Kidney epithelial cell (primary cell): ENCODE data around the gene PEX11B. TPM values are rescaled to one million over a fixed set of nuclear protein-coding genes. Genes with fewer than 3 reads are reported as not detected.

Experiments used
- DNase-seq: peaks from one replicate; pipeline ENCODE4 v3.0.0-alpha.2; 2010; ENCODE audit warnings: low read depth
- H3K27me3 ChIP-seq: 2 replicates; pipeline ENCODE4 v1.6.0; 2011; ENCODE audit warnings: low read length; ENCODE audit not compliant: control insufficient read depth, insufficient read depth
- H3K36me3 ChIP-seq: 2 replicates; pipeline ENCODE4 v1.5.1; 2011; ENCODE audit warnings: low read length; ENCODE audit not compliant: control insufficient read depth, insufficient read depth
- H3K4me3 ChIP-seq: 2 replicates; pipeline ENCODE4 v1.5.1; 2011; ENCODE audit warnings: low read depth, mild to moderate bottlenecking, control low read depth, low read length
- total RNA-seq: library from RNA; depleted of rRNA; stranded (reverse); fragments of >200 nt; gene quantifications from 2 replicates; pipeline ENCODE4 v1.2.3, GENCODE V29; 2015
- TF ChIP-seq, protein P1 (sequence below): IDR thresholded peaks from 2 replicates; pipeline ENCODE4 v1.5.1; 2011; ENCODE audit warnings: mild to moderate bottlenecking, moderate library complexity, low read length, control low read depth, inconsistent platforms; ENCODE audit not compliant: insufficient read depth, poor library complexity, severe bottlenecking

PEX11B gene
- total RNA-seq, 1 donor from 2014 or later = 31.2 TPM

DNA sequence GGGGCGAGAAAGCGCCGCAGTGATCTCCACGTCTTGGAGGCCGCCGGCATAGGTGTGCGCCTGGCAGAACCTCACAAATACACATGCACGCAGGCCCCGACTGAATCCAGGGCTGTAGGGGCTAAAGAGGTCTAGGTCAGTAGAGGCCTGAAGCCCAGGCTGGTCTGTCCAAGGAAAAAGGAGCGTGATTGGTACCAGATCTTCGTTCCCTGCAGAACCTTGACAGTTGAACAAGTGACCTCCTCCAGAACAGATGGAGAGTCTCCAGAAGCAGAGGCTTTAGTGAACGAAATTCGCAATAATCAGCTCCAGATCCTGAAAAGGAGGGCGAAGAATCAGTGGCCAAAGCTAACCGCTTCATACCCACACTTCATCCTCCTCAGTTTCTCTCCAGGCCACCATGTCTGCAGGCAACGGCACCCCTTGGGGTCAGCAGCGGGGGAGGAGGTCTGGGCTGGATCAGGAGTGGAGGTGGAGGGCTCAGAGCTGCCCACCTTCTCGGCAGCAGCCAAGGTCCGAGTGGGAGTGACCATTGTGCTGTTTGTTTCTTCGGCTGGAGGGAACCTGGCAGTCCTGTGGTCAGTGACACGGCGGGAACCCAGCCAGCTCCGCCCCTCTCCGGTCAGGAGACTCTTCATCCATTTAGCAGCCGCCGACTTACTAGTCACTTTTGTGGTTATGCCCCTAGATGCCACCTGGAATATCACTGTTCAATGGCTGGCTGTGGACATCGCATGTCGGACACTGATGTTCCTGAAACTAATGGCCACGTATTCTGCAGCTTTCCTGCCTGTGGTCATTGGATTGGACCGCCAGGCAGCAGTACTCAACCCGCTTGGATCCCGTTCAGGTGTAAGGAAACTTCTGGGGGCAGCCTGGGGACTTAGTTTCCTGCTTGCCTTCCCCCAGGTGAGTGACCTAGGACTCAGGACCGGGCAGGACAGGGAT, 749 bp upstream of the PEX11B start:
- H3K4me3 ChIP-seq = peak overlapping the region; percentile 80

GRCh38 chr1:145917595-145917994, 922 bp downstream of the PEX11B start:
- Histone ChIP-seq H3K27me3 (no peaks in the 10 kb centered on the region), H3K4me3 (peak overlapping the region; percentile 80), H3K36me3 (no peaks in the 10 kb centered on the region)
- TF ChIP-seq, protein P1, sequence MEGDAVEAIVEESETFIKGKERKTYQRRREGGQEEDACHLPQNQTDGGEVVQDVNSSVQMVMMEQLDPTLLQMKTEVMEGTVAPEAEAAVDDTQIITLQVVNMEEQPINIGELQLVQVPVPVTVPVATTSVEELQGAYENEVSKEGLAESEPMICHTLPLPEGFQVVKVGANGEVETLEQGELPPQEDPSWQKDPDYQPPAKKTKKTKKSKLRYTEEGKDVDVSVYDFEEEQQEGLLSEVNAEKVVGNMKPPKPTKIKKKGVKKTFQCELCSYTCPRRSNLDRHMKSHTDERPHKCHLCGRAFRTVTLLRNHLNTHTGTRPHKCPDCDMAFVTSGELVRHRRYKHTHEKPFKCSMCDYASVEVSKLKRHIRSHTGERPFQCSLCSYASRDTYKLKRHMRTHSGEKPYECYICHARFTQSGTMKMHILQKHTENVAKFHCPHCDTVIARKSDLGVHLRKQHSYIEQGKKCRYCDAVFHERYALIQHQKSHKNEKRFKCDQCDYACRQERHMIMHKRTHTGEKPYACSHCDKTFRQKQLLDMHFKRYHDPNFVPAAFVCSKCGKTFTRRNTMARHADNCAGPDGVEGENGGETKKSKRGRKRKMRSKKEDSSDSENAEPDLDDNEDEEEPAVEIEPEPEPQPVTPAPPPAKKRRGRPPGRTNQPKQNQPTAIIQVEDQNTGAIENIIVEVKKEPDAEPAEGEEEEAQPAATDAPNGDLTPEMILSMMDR = no peak
- no peak for DNase-seq

More for the DNA sequence above, 749 bp upstream of the PEX11B start:
- no peaks in the 10 kb centered on the region for H3K27me3 ChIP-seq
- peak; percentile 25 for DNase-seq
- TF ChIP-seq, protein P1 = no peak
- H3K36me3 ChIP-seq = no peaks in the 10 kb centered on the region

GRCh38 chr1:145916745-145917144, 1.8 kb downstream of the PEX11B start:
- TF ChIP-seq, protein P1 = no peak
- H3K36me3 ChIP-seq = no peaks in the 10 kb centered on the region
- no peak overlapping the region for H3K4me3 ChIP-seq
- no peaks in the 10 kb centered on the region for H3K27me3 ChIP-seq
- DNase-seq = peak; percentile 10

GRCh38 chr1:145912128-145912641, 6.3 kb downstream of the PEX11B start:
- DNase-seq = no peak
- no peak overlapping the region for H3K4me3 ChIP-seq
- H3K27me3 ChIP-seq = no peaks in the 10 kb centered on the region
- H3K36me3 ChIP-seq = no peaks in the 10 kb centered on the region
- TF ChIP-seq, protein P1 = no peak

DNA sequence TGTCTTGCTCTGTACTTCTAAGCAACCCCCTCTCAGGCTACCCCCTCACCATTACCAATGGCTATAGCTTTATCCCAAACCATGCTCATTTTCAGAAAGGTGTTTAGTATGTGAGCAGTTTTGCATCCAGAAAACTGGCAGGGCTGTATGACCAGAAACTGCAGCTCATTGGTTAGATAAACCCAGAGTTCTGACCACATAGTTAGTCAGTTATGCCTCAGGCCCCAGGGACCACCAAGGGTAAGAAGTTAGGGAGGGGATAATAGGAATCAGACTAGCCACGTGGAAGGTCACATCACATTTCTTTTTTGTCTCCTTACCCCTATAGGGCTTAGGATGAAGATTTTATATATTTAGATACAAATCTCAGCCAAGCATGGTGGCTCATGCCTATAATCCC, 9.9 kb downstream of the PEX11B start:
- no peak for DNase-seq
- TF ChIP-seq, protein P1 = no peak
- no peaks in the 10 kb centered on the region for H3K27me3 ChIP-seq
- H3K36me3 ChIP-seq = no peaks in the 10 kb centered on the region
- H3K4me3 ChIP-seq = no peak overlapping the region
